Right atrium auricular region (tissue), 2 donors: ENCODE results near the gene SCN11A. TPM values are rescaled to one million over a fixed set of nuclear protein-coding genes. Genes with fewer than 3 reads are reported as not detected.

Source experiments
- DNase-seq: peaks from one replicate; pipeline ENCODE4 v3.0.0-alpha.2; 2019; ENCODE audit warnings: low spot score
- H3K27ac ChIP-seq, 2 donors: fragments of 200-600 bp; sonication (generic); 1 replicate in 1 of 2; 2 replicates in 1 of 2; pipeline ENCODE4 v1.5.1; 2016 to 2019
- H3K27me3 ChIP-seq, 2 donors: fragments of 200-600 bp; sonication (generic); one replicate each; pipeline versions ENCODE4 v1.5.1 to v1.6.0; 2017 to 2019
- H3K36me3 ChIP-seq: fragments of 200-600 bp; sonication (generic); one replicate; pipeline ENCODE4 v1.5.1; 2016
- H3K4me1 ChIP-seq, 2 donors: fragments of 200-600 bp; sonication (generic); one replicate each; pipeline versions ENCODE4 v1.5.1 to v1.6.0; 2017 to 2019
- H3K4me3 ChIP-seq, 2 donors: fragments of 200-600 bp; sonication (generic); 1 replicate in 1 of 2; 2 replicates in 1 of 2; pipeline ENCODE4 v1.5.1; 2017 to 2019; ENCODE audit warnings: mild to moderate bottlenecking in 1 of 2, moderate library complexity in 1 of 2
- H3K9me3 ChIP-seq, 2 donors: fragments of 200-600 bp; sonication (generic); one replicate each; pipeline ENCODE4 v1.5.1; 2019
- total RNA-seq, 2 donors: library from RNA; depleted of rRNA; stranded (reverse); fragments of >200 nt; gene quantifications; one replicate each; pipeline ENCODE4 v1.1.0, GENCODE V29; 2016
- TF ChIP-seq, protein P1 (sequence below), 2 donors: fragments of 200-600 bp; sonication (generic); IDR thresholded peaks; one replicate each; pipeline ENCODE4 v1.5.1; 2019; ENCODE audit warnings: antibody characterized with exemption in 2 of 2

SCN11A gene
- total RNA-seq, 2 donors from 2014 or later: 0.07 to 0.08 TPM

DNA sequence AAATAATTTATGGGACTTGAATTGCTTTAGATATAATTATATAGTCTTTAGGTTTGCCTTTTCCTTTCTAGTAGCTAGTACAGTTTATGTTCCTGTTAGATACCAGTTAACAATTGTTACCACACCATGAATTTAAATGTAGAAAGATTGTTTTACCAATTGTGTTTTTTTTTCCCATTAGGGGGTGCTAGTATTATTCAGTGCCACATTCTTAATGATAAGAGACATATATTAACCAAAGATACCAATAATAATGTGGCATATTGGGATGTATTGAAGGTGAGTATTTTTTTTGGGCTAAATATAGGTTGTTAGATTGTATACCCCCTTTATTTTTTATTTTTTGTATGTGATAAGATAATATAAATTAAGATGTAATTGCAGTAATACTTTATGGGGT is 27.8 kb upstream of the SCN11A start:
- DNase-seq: no peak
- H3K36me3 ChIP-seq: peaks cover 36% of the 10 kb centered on the region

DNA sequence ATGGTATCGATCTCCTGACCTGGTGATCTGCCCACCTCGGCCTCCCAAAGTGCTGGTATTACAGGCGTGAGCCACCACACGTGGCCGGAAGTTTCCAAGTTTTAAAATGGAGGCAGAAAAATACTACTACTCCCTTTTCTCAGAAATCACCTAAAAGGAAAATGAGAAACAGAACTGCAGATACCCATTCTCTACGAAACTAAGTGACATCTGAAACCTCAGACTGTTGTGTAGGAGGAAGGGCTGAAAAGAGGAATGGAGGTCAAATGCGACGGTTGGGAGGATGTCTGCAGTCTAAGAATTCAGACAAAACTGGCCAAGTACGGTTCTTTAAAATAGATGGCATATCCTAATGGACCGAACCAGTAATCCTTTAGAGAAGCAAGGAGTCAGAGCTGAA is 24.2 kb upstream of the SCN11A start:
- Histone ChIP-seq H3K27me3 (no peaks in the 10 kb centered on the region), H3K4me3 (no peak overlapping the region)

More for the DNA sequence above, 27.8 kb upstream of the SCN11A start:
- Histone ChIP-seq H3K27me3 (no peaks in the 10 kb centered on the region), H3K27ac (no peak overlapping the region), H3K4me3 (no peak overlapping the region), H3K9me3 (no peaks in the 10 kb centered on the region), H3K4me1 (no peaks in the 10 kb centered on the region)
- TF ChIP-seq, protein P1, sequence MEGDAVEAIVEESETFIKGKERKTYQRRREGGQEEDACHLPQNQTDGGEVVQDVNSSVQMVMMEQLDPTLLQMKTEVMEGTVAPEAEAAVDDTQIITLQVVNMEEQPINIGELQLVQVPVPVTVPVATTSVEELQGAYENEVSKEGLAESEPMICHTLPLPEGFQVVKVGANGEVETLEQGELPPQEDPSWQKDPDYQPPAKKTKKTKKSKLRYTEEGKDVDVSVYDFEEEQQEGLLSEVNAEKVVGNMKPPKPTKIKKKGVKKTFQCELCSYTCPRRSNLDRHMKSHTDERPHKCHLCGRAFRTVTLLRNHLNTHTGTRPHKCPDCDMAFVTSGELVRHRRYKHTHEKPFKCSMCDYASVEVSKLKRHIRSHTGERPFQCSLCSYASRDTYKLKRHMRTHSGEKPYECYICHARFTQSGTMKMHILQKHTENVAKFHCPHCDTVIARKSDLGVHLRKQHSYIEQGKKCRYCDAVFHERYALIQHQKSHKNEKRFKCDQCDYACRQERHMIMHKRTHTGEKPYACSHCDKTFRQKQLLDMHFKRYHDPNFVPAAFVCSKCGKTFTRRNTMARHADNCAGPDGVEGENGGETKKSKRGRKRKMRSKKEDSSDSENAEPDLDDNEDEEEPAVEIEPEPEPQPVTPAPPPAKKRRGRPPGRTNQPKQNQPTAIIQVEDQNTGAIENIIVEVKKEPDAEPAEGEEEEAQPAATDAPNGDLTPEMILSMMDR (IDR thresholded peaks at IDR 0.05): no peak

DNA sequence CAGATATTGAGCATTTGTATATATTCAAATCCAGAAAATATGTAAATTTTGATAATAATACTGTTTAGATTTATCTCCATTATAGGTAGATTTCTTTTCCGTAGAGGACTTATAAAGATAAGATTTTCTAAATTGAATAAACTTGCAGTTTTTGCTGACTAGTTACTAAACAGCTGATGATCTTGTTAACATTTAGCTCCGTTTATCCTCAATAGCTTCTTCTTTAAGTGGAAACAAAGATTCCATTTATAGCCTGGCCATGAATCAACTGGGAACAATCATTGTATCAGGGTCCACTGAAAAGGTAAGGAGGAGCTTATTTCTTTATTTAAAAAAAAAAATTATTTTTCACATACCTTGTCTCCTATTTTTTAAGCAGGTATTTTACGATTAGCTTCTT is 16.8 kb upstream of the SCN11A start:
- Histone ChIP-seq H3K36me3 (peaks cover 51% of the 10 kb centered on the region), H3K27ac (no peak overlapping the region), H3K27me3 (no peaks in the 10 kb centered on the region), H3K4me3 (no peak overlapping the region), H3K4me1 (no peaks in the 10 kb centered on the region), H3K9me3 (no peaks in the 10 kb centered on the region)
- TF ChIP-seq, protein P1 (IDR thresholded peaks at IDR 0.05): no peak
- DNase-seq: no peak

More for the DNA sequence above, 24.2 kb upstream of the SCN11A start:
- no peaks in the 10 kb centered on the region for H3K4me1 ChIP-seq
- TF ChIP-seq, protein P1 (IDR thresholded peaks at IDR 0.05): no peak
- no peak overlapping the region for H3K27ac ChIP-seq
- H3K36me3 ChIP-seq: peaks cover 49% of the 10 kb centered on the region
- DNase-seq: no peak
- no peaks in the 10 kb centered on the region for H3K9me3 ChIP-seq

DNA sequence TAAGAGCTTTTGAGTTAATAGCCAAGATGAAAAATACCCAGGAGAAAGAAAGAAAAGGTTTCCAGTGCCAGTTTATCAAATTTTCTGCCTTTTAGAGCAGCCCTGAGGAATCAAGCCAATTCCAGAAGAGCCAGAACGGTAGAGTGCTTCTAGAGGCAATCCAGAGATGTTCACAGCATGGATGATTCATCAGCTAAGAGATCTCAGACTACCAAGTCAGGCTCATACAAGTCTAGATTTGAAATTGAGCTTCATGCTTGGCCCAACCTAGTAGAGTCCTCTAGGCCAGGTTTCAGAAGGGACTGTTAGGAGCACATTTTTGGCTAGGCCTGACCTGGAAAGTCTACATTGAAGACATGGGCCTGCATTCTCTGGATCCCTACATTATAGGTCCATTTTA is 15.5 kb upstream of the SCN11A start:
- TF ChIP-seq, protein P1 (IDR thresholded peaks at IDR 0.05): no peak
- H3K4me1 ChIP-seq: no peaks in the 10 kb centered on the region
- H3K27ac ChIP-seq: no peak overlapping the region
- H3K27me3 ChIP-seq: no peaks in the 10 kb centered on the region
- H3K9me3 ChIP-seq: no peaks in the 10 kb centered on the region
- peaks cover 47% of the 10 kb centered on the region for H3K36me3 ChIP-seq
- H3K4me3 ChIP-seq: no peak overlapping the region
- DNase-seq: no peak

DNA sequence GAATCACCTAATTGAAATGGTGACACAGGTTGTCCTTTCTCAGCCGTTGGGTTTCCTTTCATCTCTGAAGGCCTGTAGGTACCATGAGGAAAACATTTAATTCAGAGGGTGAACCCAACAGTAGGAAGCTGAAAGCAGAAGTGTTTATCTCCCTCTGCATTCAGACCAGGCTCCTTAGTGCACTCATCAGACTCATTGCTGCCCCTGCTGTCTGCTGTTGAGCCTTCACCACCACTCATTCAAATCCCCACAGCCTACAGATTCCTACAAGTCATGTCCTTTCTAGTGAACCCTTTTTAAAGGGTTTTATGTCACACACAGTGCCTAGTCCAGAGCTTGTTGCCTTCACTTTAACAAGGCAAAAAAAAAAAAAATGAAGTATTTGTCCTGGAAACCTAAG is 13.5 kb upstream of the SCN11A start:
- H3K4me3 ChIP-seq: no peak overlapping the region
- no peaks in the 10 kb centered on the region for H3K9me3 ChIP-seq
- H3K36me3 ChIP-seq: peaks cover 40% of the 10 kb centered on the region
- no peaks in the 10 kb centered on the region for H3K27me3 ChIP-seq
- TF ChIP-seq, protein P1 (IDR thresholded peaks at IDR 0.05): peak in 1 of 2 donors; percentile 31
- no peak overlapping the region for H3K27ac ChIP-seq
- no peaks in the 10 kb centered on the region for H3K4me1 ChIP-seq
- no peak for DNase-seq

DNA sequence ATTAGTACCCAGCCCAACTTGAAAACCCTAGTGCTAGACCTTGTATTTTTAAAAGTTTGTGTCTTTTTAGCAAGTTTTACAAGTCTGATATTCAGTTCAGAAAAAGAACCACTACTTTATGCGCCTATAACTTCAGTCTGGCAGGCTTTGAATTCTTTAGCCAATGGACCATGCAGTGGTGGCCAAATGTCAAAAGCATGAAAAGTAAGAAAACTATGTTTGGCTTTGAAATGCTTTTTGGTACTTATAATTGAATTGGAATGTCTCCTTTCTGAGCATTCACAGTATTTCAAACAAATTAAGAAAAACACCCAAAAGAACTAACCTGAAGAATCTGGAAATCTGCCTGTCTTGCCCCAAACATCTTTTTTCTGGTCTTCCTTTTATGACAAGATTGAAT is 12.9 kb upstream of the SCN11A start:
- H3K4me3 ChIP-seq: no peak overlapping the region
- H3K27me3 ChIP-seq: no peaks in the 10 kb centered on the region
- TF ChIP-seq, protein P1 (IDR thresholded peaks at IDR 0.05): no peak
- H3K27ac ChIP-seq: no peak overlapping the region
- no peaks in the 10 kb centered on the region for H3K4me1 ChIP-seq
- DNase-seq: no peak
- no peaks in the 10 kb centered on the region for H3K9me3 ChIP-seq
- H3K36me3 ChIP-seq: peaks cover 40% of the 10 kb centered on the region
